Neural cell (in vitro differentiated cells): ENCODE data around the gene ALDOA. TPM values are rescaled to one million over a fixed set of nuclear protein-coding genes. Genes with fewer than 3 reads are reported as not detected.

Experiments used
- H2AFZ ChIP-seq: fragments of 200-600, 300-800 bp; sonication (generic), shearing (Covaris generic); 2 replicates; pipeline ENCODE4 v1.6.0; 2014; ENCODE audit warnings: low read depth, mild to moderate bottlenecking, antibody characterized with exemption, low read length, moderate library complexity
- H3F3A ChIP-seq: fragments of 200-600 bp; shearing (Covaris generic); 2 replicates; pipeline ENCODE4 v1.6.1; 2016; ENCODE audit warnings: mild to moderate bottlenecking, moderate library complexity, mixed read lengths, antibody characterized with exemption, low read length; ENCODE audit not compliant: insufficient read depth, poor library complexity, severe bottlenecking
- H3K27ac ChIP-seq: fragments of 200-600, 300-800 bp; sonication (generic), shearing (Covaris generic); 2 replicates; pipeline ENCODE4 v1.5.1; 2014; ENCODE audit warnings: mild to moderate bottlenecking, low read length, moderate library complexity
- H3K27me3 ChIP-seq: fragments of 300-800, 200-600 bp; sonication (generic), shearing (Covaris generic); 2 replicates; pipeline ENCODE4 v1.6.0; 2014; ENCODE audit warnings: mild to moderate bottlenecking, low read depth, low read length, moderate library complexity; ENCODE audit not compliant: insufficient read depth
- H3K36me3 ChIP-seq: fragments of 300-800, 200-600 bp; sonication (generic), shearing (Covaris generic); 2 replicates; pipeline ENCODE4 v1.5.1; 2014; ENCODE audit warnings: mild to moderate bottlenecking, antibody characterized with exemption, low read length, moderate library complexity; ENCODE audit not compliant: insufficient read depth
- H3K4me2 ChIP-seq: fragments of 300-800, 200-600 bp; sonication (generic), shearing (Covaris generic); 2 replicates; pipeline ENCODE4 v1.6.0; 2014; ENCODE audit warnings: mild to moderate bottlenecking, low read length
- H3K4me3 ChIP-seq: fragments of 300-800, 200-600 bp; sonication (generic), shearing (Covaris generic); 2 replicates; pipeline ENCODE4 v1.5.1; 2014; ENCODE audit warnings: mild to moderate bottlenecking, low read length, moderate library complexity
- H3K79me2 ChIP-seq: fragments of 200-600 bp; shearing (Covaris generic); replicated peaks from 2 replicates; pipeline ENCODE4 v1.6.0; 2014; ENCODE audit warnings: mild to moderate bottlenecking, low read length, moderate library complexity; ENCODE audit not compliant: insufficient read depth
- H3K9ac ChIP-seq: fragments of 300-800, 200-600 bp; sonication (generic), shearing (Covaris generic); 2 replicates; pipeline ENCODE4 v1.6.1; 2016; ENCODE audit warnings: mild to moderate bottlenecking, low read length, mixed read lengths
- H3K9me2 ChIP-seq: fragments of 200-600 bp; shearing (Covaris generic); 2 replicates; pipeline ENCODE4 v1.6.1; 2016; ENCODE audit warnings: mild to moderate bottlenecking, low read length, mixed read lengths; ENCODE audit not compliant: insufficient read depth
- H3K9me3 ChIP-seq: fragments of 200-600, 300-800 bp; sonication (generic), shearing (Covaris generic); 2 replicates; pipeline ENCODE4 v1.6.1; 2016; ENCODE audit warnings: mild to moderate bottlenecking, mixed run types, low read length, moderate library complexity, mixed read lengths
- H4K20me1 ChIP-seq: fragments of 200-600 bp; shearing (Covaris generic); 2 replicates; pipeline ENCODE4 v1.6.1; 2016; ENCODE audit warnings: mild to moderate bottlenecking, mixed run types; ENCODE audit not compliant: insufficient read depth
- CTCF ChIP-seq: fragments of 450-650 bp; IDR thresholded peaks from 2 replicates; pipeline ENCODE4 v1.5.1; 2014; ENCODE audit warnings: antibody characterized with exemption, mild to moderate bottlenecking, moderate library complexity; ENCODE audit not compliant: poor library complexity, severe bottlenecking
- EP300 ChIP-seq: fragments of 450-650 bp; conservative IDR thresholded peaks from 2 replicates; pipeline ENCODE4 v1.6.1; 2014; ENCODE audit warnings: antibody characterized with exemption, mild to moderate bottlenecking, moderate library complexity; ENCODE audit not compliant: poor library complexity, severe bottlenecking
- EZH2 ChIP-seq: fragments of 200-600, 300-800 bp; shearing (Covaris generic), sonication (generic); IDR thresholded peaks from 2 replicates; pipeline ENCODE4 v1.6.1; 2014; ENCODE audit warnings: antibody characterized with exemption, low read length, borderline replicate concordance, mild to moderate bottlenecking; ENCODE audit not compliant: insufficient read depth, poor library complexity, severe bottlenecking
- MXI1 ChIP-seq: fragments of 450-650 bp; conservative IDR thresholded peaks from 2 replicates; pipeline ENCODE4 v1.6.1; 2014; ENCODE audit warnings: antibody characterized with exemption, mild to moderate bottlenecking; ENCODE audit not compliant: poor library complexity, severe bottlenecking
- POLR2AphosphoS5 ChIP-seq: IDR thresholded peaks from 2 replicates; pipeline ENCODE4 v1.6.1; 2012
- RAD21 ChIP-seq: fragments of 450-650 bp; conservative IDR thresholded peaks from 2 replicates; pipeline ENCODE4 v1.6.1; 2014; ENCODE audit warnings: antibody characterized with exemption, mild to moderate bottlenecking, moderate library complexity
- REST ChIP-seq: IDR thresholded peaks from 2 replicates; pipeline ENCODE4 v1.6.1; 2012; ENCODE audit warnings: borderline replicate concordance
- SMC3 ChIP-seq: fragments of 450-650 bp; conservative IDR thresholded peaks from 2 replicates; pipeline ENCODE4 v1.6.1; 2014; ENCODE audit warnings: antibody characterized with exemption, mild to moderate bottlenecking, moderate library complexity; ENCODE audit not compliant: poor library complexity
- TAF1 ChIP-seq: IDR thresholded peaks from 2 replicates; pipeline ENCODE4 v1.6.1; 2012; ENCODE audit warnings: low read depth
- polyA plus RNA-seq: library from polyadenylated mRNA; depleted of rRNA; stranded (reverse); fragments of >200 nt; gene quantifications from 2 replicates; pipeline ENCODE4 v1.2.3, GENCODE V29; 2014

The ALDOA gene
- polyA plus RNA-seq, 1 donor from 2014 or later: 59.3 TPM

- Histone ChIP-seq H3K27me3 (no peaks in the 10 kb centered on the region), H3K9me2 (no peaks in the 10 kb centered on the region), H3K79me2 (peaks cover 11% of the 10 kb centered on the region), H3K9ac (peak overlapping the region; percentile 95), H3K36me3 (no peaks in the 10 kb centered on the region), H3F3A (no peaks in the 10 kb centered on the region), H2AFZ (no peak overlapping the region), H3K4me2 (peak overlapping the region; percentile 82), H3K4me3 (peak overlapping the region; percentile 97), H4K20me1 (no peaks in the 10 kb centered on the region), H3K27ac (peak overlapping the region; percentile 94), H3K9me3 (no peaks in the 10 kb centered on the region)
- TF ChIP-seq CTCF: no peak
- no peak for TF ChIP-seq EZH2
- TF ChIP-seq REST: no peak
- no peak for TF ChIP-seq SMC3
- TF ChIP-seq EP300: no peak
- TF ChIP-seq POLR2AphosphoS5: no peak
Observed at GRCh38 chr16:30066761-30067583, 1.4 kb downstream of the ALDOA start.

GRCh38 chr16:30067584-30067916 is 2.0 kb downstream of the ALDOA start:
- H3K9me2 ChIP-seq: no peaks in the 10 kb centered on the region
- no peaks in the 10 kb centered on the region for H3K27me3 ChIP-seq
- no peaks in the 10 kb centered on the region for H3K9me3 ChIP-seq
- H3K79me2 ChIP-seq: peaks cover 11% of the 10 kb centered on the region
- H3F3A ChIP-seq: no peaks in the 10 kb centered on the region
- H3K4me3 ChIP-seq: no peak overlapping the region
- H3K36me3 ChIP-seq: no peaks in the 10 kb centered on the region
- H3K9ac ChIP-seq: no peak overlapping the region
- no peaks in the 10 kb centered on the region for H4K20me1 ChIP-seq
- no peak overlapping the region for H3K4me2 ChIP-seq
- no peak overlapping the region for H2AFZ ChIP-seq
- no peak overlapping the region for H3K27ac ChIP-seq
- TF ChIP-seq TAF1 (no peak), EZH2 (no peak), MXI1 (no peak), POLR2AphosphoS5 (no peak), SMC3 (no peak), REST (no peak), RAD21 (no peak), EP300 (no peak), CTCF (no peak)
